OCI-LY3 (cell line): ENCODE measurements around the gene TRIM14.

Source experiments
- CTCF ChIP-seq: fragments of 200-600, 300-600 bp; sonication (generic); IDR thresholded peaks from 2 replicates; pipeline ENCODE4 v1.5.1; 2014; ENCODE audit warnings: antibody characterized with exemption, low read length, low read depth
- EZH2phosphoT487 ChIP-seq: fragments of 200-600 bp; shearing (Covaris generic); IDR thresholded peaks from 2 replicates; pipeline ENCODE4 v1.6.1; 2018; ENCODE audit warnings: antibody characterized with exemption, mixed run types, low read depth

GRCh38 chr9:98157372-98157771 is 38.4 kb upstream of the TRIM14 start:
- no peak for TF ChIP-seq CTCF
- TF ChIP-seq EZH2phosphoT487, result no peak
